Stimulated activated memory B cell treated with anti-CD40 and anti-IgM and Interleukin-4, amounts not matched to agents 10 μg/mL and 1 μg/mL and 100 μg/mL, for 72 hours (primary cell): ENCODE measurements around the gene VWA8.
A peak's percentile ranks its signal among the peaks of the same experiment; 100 is the strongest.

Experiments used
- ATAC-seq: fragments of 150-1000 bp; cut with Tn5 transposase; 2 replicates; pipeline ENCODE4 v1.10.0; 2021
- H3K27ac Mint-ChIP-seq: one replicate; pipeline ENCODE4 v1.8.0; 2022; ENCODE audit warnings: mild to moderate bottlenecking, mixed read lengths
- H3K27me3 Mint-ChIP-seq: one replicate; pipeline ENCODE4 v1.8.0; 2022; ENCODE audit warnings: mixed read lengths
- H3K36me3 Mint-ChIP-seq: one replicate; pipeline ENCODE4 v1.8.0; 2022; ENCODE audit warnings: mixed read lengths
- H3K4me1 Mint-ChIP-seq: one replicate; pipeline ENCODE4 v1.8.0; 2022; ENCODE audit warnings: mixed read lengths
- H3K4me3 Mint-ChIP-seq: one replicate; pipeline ENCODE4 v1.8.0; 2022; ENCODE audit warnings: mild to moderate bottlenecking, moderate library complexity, mixed read lengths
- H3K9me3 Mint-ChIP-seq: one replicate; pipeline ENCODE4 v1.8.0; 2022; ENCODE audit warnings: mixed read lengths

VWA8 gene

GRCh38 chr13:41562541-41563178, 398.2 kb downstream of the VWA8 start:
- Mint-ChIP-seq H3K27ac (no peak overlapping the region), H3K4me1 (no peaks in the 10 kb centered on the region), H3K27me3 (no peaks in the 10 kb centered on the region), H3K36me3 (peaks cover 8% of the 10 kb centered on the region), H3K4me3 (no peak overlapping the region), H3K9me3 (no peaks in the 10 kb centered on the region)
- no peak for ATAC-seq

GRCh38 chr13:41562083-41562482, 398.8 kb downstream of the VWA8 start:
- Mint-ChIP-seq H3K4me3 (no peak overlapping the region), H3K4me1 (no peaks in the 10 kb centered on the region), H3K36me3 (peaks cover 6% of the 10 kb centered on the region), H3K27me3 (no peaks in the 10 kb centered on the region), H3K27ac (no peak overlapping the region), H3K9me3 (no peaks in the 10 kb centered on the region)
- ATAC-seq = no peak

GRCh38 chr13:41561170-41561569, 399.7 kb downstream of the VWA8 start:
- no peaks in the 10 kb centered on the region for H3K27me3 Mint-ChIP-seq
- H3K4me1 Mint-ChIP-seq = no peaks in the 10 kb centered on the region
- peaks cover 4% of the 10 kb centered on the region for H3K36me3 Mint-ChIP-seq
- ATAC-seq = no peak
- H3K4me3 Mint-ChIP-seq = no peak overlapping the region
- no peak overlapping the region for H3K27ac Mint-ChIP-seq
- H3K9me3 Mint-ChIP-seq = no peaks in the 10 kb centered on the region

- no peaks in the 10 kb centered on the region for H3K36me3 Mint-ChIP-seq
- H3K9me3 Mint-ChIP-seq = no peaks in the 10 kb centered on the region
- H3K27ac Mint-ChIP-seq = no peak overlapping the region
- no peaks in the 10 kb centered on the region for H3K27me3 Mint-ChIP-seq
- no peak for ATAC-seq
- H3K4me1 Mint-ChIP-seq = peaks cover 16% of the 10 kb centered on the region
- no peak overlapping the region for H3K4me3 Mint-ChIP-seq
Observed at GRCh38 chr13:41558781-41559560, 401.9 kb downstream of the VWA8 start.

- H3K27ac Mint-ChIP-seq = no peak overlapping the region
- peaks cover 16% of the 10 kb centered on the region for H3K4me1 Mint-ChIP-seq
- ATAC-seq = no peak
- no peaks in the 10 kb centered on the region for H3K36me3 Mint-ChIP-seq
- H3K4me3 Mint-ChIP-seq = no peak overlapping the region
- no peaks in the 10 kb centered on the region for H3K27me3 Mint-ChIP-seq
- H3K9me3 Mint-ChIP-seq = no peaks in the 10 kb centered on the region
Observed at GRCh38 chr13:41557719-41558118, 403.2 kb downstream of the VWA8 start.

GRCh38 chr13:41554626-41555386, 406.1 kb downstream of the VWA8 start:
- Mint-ChIP-seq H3K9me3 (no peaks in the 10 kb centered on the region), H3K36me3 (no peaks in the 10 kb centered on the region), H3K4me3 (no peak overlapping the region), H3K27ac (peak overlapping the region; percentile 59), H3K27me3 (no peaks in the 10 kb centered on the region), H3K4me1 (peaks cover 16% of the 10 kb centered on the region)
- ATAC-seq = peak; percentile 87

GRCh38 chr13:41554180-41554579, 406.7 kb downstream of the VWA8 start:
- Mint-ChIP-seq H3K4me1 (peaks cover 16% of the 10 kb centered on the region), H3K9me3 (no peaks in the 10 kb centered on the region), H3K4me3 (no peak overlapping the region), H3K27ac (peak overlapping the region; percentile 59), H3K36me3 (no peaks in the 10 kb centered on the region), H3K27me3 (no peaks in the 10 kb centered on the region)
- ATAC-seq = no peak

GRCh38 chr13:41552031-41552430, 408.9 kb downstream of the VWA8 start:
- ATAC-seq = no peak
- no peak overlapping the region for H3K4me3 Mint-ChIP-seq
- H3K27me3 Mint-ChIP-seq = no peaks in the 10 kb centered on the region
- H3K36me3 Mint-ChIP-seq = no peaks in the 10 kb centered on the region
- no peaks in the 10 kb centered on the region for H3K9me3 Mint-ChIP-seq
- peaks cover 16% of the 10 kb centered on the region for H3K4me1 Mint-ChIP-seq
- peak overlapping the region; percentile 59 for H3K27ac Mint-ChIP-seq

GRCh38 chr13:41550276-41550675, 410.6 kb downstream of the VWA8 start:
- H3K4me1 Mint-ChIP-seq = peaks cover 14% of the 10 kb centered on the region
- no peak overlapping the region for H3K27ac Mint-ChIP-seq
- no peaks in the 10 kb centered on the region for H3K36me3 Mint-ChIP-seq
- H3K4me3 Mint-ChIP-seq = no peak overlapping the region
- H3K27me3 Mint-ChIP-seq = peaks cover 10% of the 10 kb centered on the region
- no peaks in the 10 kb centered on the region for H3K9me3 Mint-ChIP-seq
- ATAC-seq = no peak

GRCh38 chr13:41549491-41549890, 411.4 kb downstream of the VWA8 start:
- no peaks in the 10 kb centered on the region for H3K9me3 Mint-ChIP-seq
- H3K4me1 Mint-ChIP-seq = peaks cover 6% of the 10 kb centered on the region
- peaks cover 17% of the 10 kb centered on the region for H3K27me3 Mint-ChIP-seq
- no peaks in the 10 kb centered on the region for H3K36me3 Mint-ChIP-seq
- no peak for ATAC-seq
- H3K4me3 Mint-ChIP-seq = no peak overlapping the region
- H3K27ac Mint-ChIP-seq = no peak overlapping the region

- H3K4me3 Mint-ChIP-seq = no peak overlapping the region
- no peaks in the 10 kb centered on the region for H3K36me3 Mint-ChIP-seq
- H3K4me1 Mint-ChIP-seq = no peaks in the 10 kb centered on the region
- ATAC-seq = no peak
- no peaks in the 10 kb centered on the region for H3K9me3 Mint-ChIP-seq
- H3K27ac Mint-ChIP-seq = no peak overlapping the region
- H3K27me3 Mint-ChIP-seq = peaks cover 23% of the 10 kb centered on the region
Observed at GRCh38 chr13:41548910-41549309, 412.0 kb downstream of the VWA8 start.

- no peak for ATAC-seq
- H3K36me3 Mint-ChIP-seq = no peaks in the 10 kb centered on the region
- no peak overlapping the region for H3K4me3 Mint-ChIP-seq
- H3K4me1 Mint-ChIP-seq = no peaks in the 10 kb centered on the region
- H3K27ac Mint-ChIP-seq = peak overlapping the region; percentile 13
- H3K9me3 Mint-ChIP-seq = no peaks in the 10 kb centered on the region
- H3K27me3 Mint-ChIP-seq = peaks cover 29% of the 10 kb centered on the region
Observed at GRCh38 chr13:41548031-41548430, 412.9 kb downstream of the VWA8 start.

- Mint-ChIP-seq H3K4me3 (no peak overlapping the region), H3K36me3 (no peaks in the 10 kb centered on the region), H3K4me1 (no peaks in the 10 kb centered on the region), H3K9me3 (no peaks in the 10 kb centered on the region), H3K27ac (peak overlapping the region; percentile 13), H3K27me3 (peaks cover 29% of the 10 kb centered on the region)
- ATAC-seq = no peak
Observed at GRCh38 chr13:41547251-41548000, 413.5 kb downstream of the VWA8 start.

GRCh38 chr13:41546372-41547190, 414.3 kb downstream of the VWA8 start:
- H3K4me3 Mint-ChIP-seq = no peak overlapping the region
- H3K9me3 Mint-ChIP-seq = no peaks in the 10 kb centered on the region
- H3K27ac Mint-ChIP-seq = no peak overlapping the region
- H3K4me1 Mint-ChIP-seq = no peaks in the 10 kb centered on the region
- H3K27me3 Mint-ChIP-seq = peaks cover 29% of the 10 kb centered on the region
- ATAC-seq = no peak
- H3K36me3 Mint-ChIP-seq = no peaks in the 10 kb centered on the region
